K562 (cell line): ENCODE measurements around the gene NDUFS8. TPM values are rescaled to one million over a fixed set of nuclear protein-coding genes. Genes with fewer than 3 reads are reported as not detected.

Experiments
- E4F1 ChIP-seq: fragments of 250-450 bp; sonication (Bioruptor Pico); IDR thresholded peaks from 2 replicates; pipeline ENCODE4 v1.5.0; 2021; ENCODE audit warnings: mild to moderate bottlenecking, borderline replicate concordance
- ELK3 ChIP-seq: fragments of 450-650 bp; formaldehyde crosslinking; IDR thresholded peaks from 2 replicates; pipeline ENCODE4 v1.4.0; 2020; ENCODE audit warnings: mild to moderate bottlenecking
- EP400 ChIP-seq: fragments of 450-650 bp; IDR thresholded peaks from 2 replicates; pipeline ENCODE4 v1.6.1; 2017; ENCODE audit warnings: antibody characterized with exemption, mild to moderate bottlenecking, moderate library complexity
- HES1 ChIP-seq: fragments of 450-650 bp; IDR thresholded peaks from 2 replicates; pipeline ENCODE4 v1.6.1; 2016; ENCODE audit warnings: low read depth, mild to moderate bottlenecking, moderate library complexity
- HNRNPK ChIP-seq: fragments of 200-400 bp; formaldehyde crosslinking; IDR thresholded peaks from one replicate; pipeline ENCODE4 v1.6.1; 2018; ENCODE audit warnings: mild to moderate bottlenecking, low read depth, low read length; ENCODE audit not compliant: poor library complexity, severe bottlenecking
- HOMEZ ChIP-seq: fragments of 250-450 bp; sonication (Bioruptor Pico); IDR thresholded peaks from 2 replicates; pipeline ENCODE4 v1.4.0; 2020; ENCODE audit warnings: mild to moderate bottlenecking, moderate library complexity
- MCM2 ChIP-seq: fragments of 450-650 bp; IDR thresholded peaks from 2 replicates; pipeline ENCODE4 v1.6.1; 2017; ENCODE audit warnings: low read depth, mild to moderate bottlenecking
- PATZ1 ChIP-seq: fragments of 250-450 bp; sonication (Bioruptor Pico); IDR thresholded peaks from 2 replicates; pipeline ENCODE4 v1.5.0; 2020; ENCODE audit warnings: mild to moderate bottlenecking, borderline replicate concordance
- RNF2 ChIP-seq: sonication (generic); IDR thresholded peaks from 2 replicates; pipeline ENCODE4 v1.6.1; 2016
- SAFB2 ChIP-seq: fragments of 200-400 bp; formaldehyde crosslinking; IDR thresholded peaks from 2 replicates; pipeline ENCODE4 v1.6.1; 2018; ENCODE audit warnings: borderline replicate concordance, low read length, low read depth, moderate library complexity; ENCODE audit not compliant: severe bottlenecking
- SMAD2 ChIP-seq: fragments of 150-350 bp; IDR thresholded peaks from 2 replicates; pipeline ENCODE4 v1.6.1; 2014; ENCODE audit warnings: low read depth, mild to moderate bottlenecking, low read length
- SRSF7 ChIP-seq: fragments of 200-400 bp; formaldehyde crosslinking; optimal IDR thresholded peaks from 2 replicates; pipeline ENCODE3; 2017; ENCODE audit warnings: mild to moderate bottlenecking, low read depth, low read length
- TAF1 ChIP-seq: IDR thresholded peaks from 2 replicates; pipeline ENCODE4 v1.6.1; 2011; ENCODE audit warnings: mild to moderate bottlenecking, low read length, moderate library complexity; ENCODE audit not compliant: insufficient read depth, control insufficient read depth, severe bottlenecking; ENCODE audit errors: extremely low read depth
- polyA plus RNA-seq, 8 experiments: library from polyadenylated mRNA; depleted of rRNA in 4 of 8; stranded (reverse) in 5 of 8; unstranded in 3 of 8; fragments of >200 nt; fragmentation: Nextera tagmentation in 2 of 8; fragmentation: Illumina TruSeq in 1 of 8; extraction: Ambion mirVana in 2 of 8; extraction: Trizol in 1 of 8; gene quantifications; 2 replicates each; pipeline versions ENCODE4 v1.2.1 to v1.2.3, GENCODE V29; 2011 to 2014; ENCODE audit warnings: inconsistent platforms in 1 of 8, missing spikeins in 1 of 8
- total RNA-seq, 7 experiments: library from RNA; depleted of rRNA in 6 of 7; stranded (reverse); fragments of >200 nt in 6 of 7; fragmentation: Illumina TruSeq in 2 of 7; extraction: Trizol in 2 of 7; gene quantifications; 2 replicates each; pipeline versions ENCODE4 v1.2.1 to v1.2.3, GENCODE V29; 2011 to 2021; ENCODE audit warnings: low replicate concordance in 1 of 7

The NDUFS8 gene
- total and polyA plus RNA-seq, 9 of the 15 experiments (the other 6 are each of a cell fraction or from before 2014, with no cell fraction given) = 36.5 to 351 (median 101) TPM

- TF ChIP-seq E4F1 (CRISPR knock-in tag) = no peak
- TF ChIP-seq MCM2 = no peak
- no peak for TF ChIP-seq SMAD2
- no peak for TF ChIP-seq SAFB2
- no peak for TF ChIP-seq ELK3
- TF ChIP-seq RNF2 = no peak
- TF ChIP-seq EP400 = peak; percentile 42
- peak; percentile 72 for TF ChIP-seq TAF1
- TF ChIP-seq HOMEZ (CRISPR knock-in tag) = no peak
- TF ChIP-seq HNRNPK = no peak
- TF ChIP-seq HES1 = no peak
- no peak for TF ChIP-seq PATZ1 (CRISPR knock-in tag)
- no peak for TF ChIP-seq SRSF7
Observed at GRCh38 chr11:68038718-68039525, 8.4 kb downstream of the NDUFS8 start, which contains the start of gene TCIRG1 (continued).
